Ramos (cell line): ENCODE measurements around the gene NQO2.
"Not testable (repeated sequence)": the region's sequence is repeated elsewhere in the genome, so short reads cannot be mapped to it uniquely, and the experiment has no call there.

Experiments used
- in situ Hi-C: fragments of 300-500 bp; cut with MboI; formaldehyde crosslinking; loops from one replicate; pipeline ENCODE4 v1.14.3; 2022; ENCODE audit warnings: low sequenced_read_pairs; ENCODE audit not compliant: unreplicated experiment

NQO2 gene

GRCh38 chr6:3008712-3009265 is 9.1 kb downstream of the NQO2 start:
- in situ Hi-C loops = not testable (repeated sequence)

GRCh38 chr6:3009930-3010329 is 10.2 kb downstream of the NQO2 start:
- in situ Hi-C loops = no loop called here

GRCh38 chr6:3011158-3011557 is 11.5 kb downstream of the NQO2 start:
- in situ Hi-C loops = no loop called here

GRCh38 chr6:3011592-3011991 is 11.9 kb downstream of the NQO2 start:
- in situ Hi-C loops = no loop called here

- in situ Hi-C loops = no loop called here
These were observed 13.8 kb downstream of the NQO2 start for GRCh38 chr6:3013486-3013885.

- in situ Hi-C loops = no loop called here
These were observed 14.4 kb downstream of the NQO2 start for GRCh38 chr6:3013901-3014674.

GRCh38 chr6:3014675-3015066 is 15.0 kb downstream of the NQO2 start:
- in situ Hi-C loops = no loop called here

GRCh38 chr6:3015144-3015543 is 15.4 kb downstream of the NQO2 start:
- in situ Hi-C loops = no loop called here

- in situ Hi-C loops = no loop called here
These were observed 17.0 kb downstream of the NQO2 start for GRCh38 chr6:3016473-3017280.

- in situ Hi-C loops = no loop called here
These were observed 17.6 kb downstream of the NQO2 start for GRCh38 chr6:3017304-3017703.

GRCh38 chr6:3019065-3019464 is 19.4 kb downstream of the NQO2 start:
- in situ Hi-C loops = no loop called here

GRCh38 chr6:3019749-3020320 is 20.1 kb downstream of the NQO2 start:
- in situ Hi-C loops = no loop called here

- in situ Hi-C loops = not testable (repeated sequence)
These were observed 21.4 kb downstream of the NQO2 start for GRCh38 chr6:3020976-3021598.

GRCh38 chr6:3022765-3023662 is 23.3 kb downstream of the NQO2 start:
- in situ Hi-C loops = no loop called here

GRCh38 chr6:3023663-3024483 is 24.2 kb downstream of the NQO2 start:
- in situ Hi-C loops = no loop called here

GRCh38 chr6:3026791-3027626 is 27.3 kb downstream of the NQO2 start:
- in situ Hi-C loops = no loop called here

- in situ Hi-C loops = not testable (repeated sequence)
These were observed 28.5 kb downstream of the NQO2 start for GRCh38 chr6:3028156-3028555.
